H1 (cell line): ENCODE data around the gene TEX14.

Experiments
- ASH2L ChIP-seq: fragments of 200-600, 300-600 bp; sonication (generic); IDR thresholded peaks from one replicate; pipeline ENCODE4 v1.7.1; 2017; ENCODE audit warnings: low read length
- EZH2 ChIP-seq: fragments of 200-600 bp; sonication (generic); IDR thresholded peaks from 2 replicates; pipeline ENCODE4 v1.7.1; 2012; ENCODE audit warnings: low read depth, mild to moderate bottlenecking, moderate library complexity, low read length, inconsistent platforms; ENCODE audit not compliant: severe bottlenecking
- GABPA ChIP-seq: IDR thresholded peaks from 2 replicates; pipeline ENCODE4 v1.6.1; 2011; ENCODE audit warnings: mild to moderate bottlenecking, low read length, moderate library complexity, borderline replicate concordance; ENCODE audit not compliant: insufficient read depth
- POLR2A ChIP-seq, 2 experiments: IDR thresholded peaks; 1 replicate in 1 of 2; 2 replicates in 1 of 2; pipeline ENCODE4 v1.6.1; 2011; ENCODE audit warnings: low read depth in 2 of 2, low read length in 2 of 2, mild to moderate bottlenecking in 2 of 2; ENCODE audit errors: control extremely low read depth in 1 of 2
- POLR2AphosphoS5 ChIP-seq: IDR thresholded peaks from 2 replicates; pipeline ENCODE4 v1.6.1; 2011; ENCODE audit warnings: low read depth, low read length
- SIN3A ChIP-seq, 2 experiments: IDR thresholded peaks in 1 of 2; conservative IDR thresholded peaks in 1 of 2; 2 replicates each; pipeline ENCODE4 v1.6.1; 2011 to 2012; ENCODE audit warnings: low read length in 2 of 2, improper control_type of control experiment in 1 of 2, low read depth in 1 of 2, mild to moderate bottlenecking in 1 of 2
- SP2 ChIP-seq: IDR thresholded peaks from 2 replicates; pipeline ENCODE4 v1.6.1; 2012; ENCODE audit warnings: mild to moderate bottlenecking, low read length, inconsistent platforms
- TF ChIP-seq, protein P1 (sequence below), 3 experiments: IDR thresholded peaks; 1 replicate in 2 of 3; 2 replicates in 1 of 3; pipeline versions ENCODE4 v1.5.1 to v1.6.1; 2011; ENCODE audit warnings: low read length in 3 of 3, mild to moderate bottlenecking in 3 of 3, inconsistent platforms in 2 of 3, low read depth in 1 of 3, moderate library complexity in 1 of 3; ENCODE audit not compliant: insufficient read depth in 1 of 3; ENCODE audit errors: control extremely low read depth in 1 of 3
- TF ChIP-seq, protein P2 (sequence below): IDR thresholded peaks from 2 replicates; pipeline ENCODE4 v1.6.1; 2011; ENCODE audit warnings: low read length, improper control_type of control experiment

DNA sequence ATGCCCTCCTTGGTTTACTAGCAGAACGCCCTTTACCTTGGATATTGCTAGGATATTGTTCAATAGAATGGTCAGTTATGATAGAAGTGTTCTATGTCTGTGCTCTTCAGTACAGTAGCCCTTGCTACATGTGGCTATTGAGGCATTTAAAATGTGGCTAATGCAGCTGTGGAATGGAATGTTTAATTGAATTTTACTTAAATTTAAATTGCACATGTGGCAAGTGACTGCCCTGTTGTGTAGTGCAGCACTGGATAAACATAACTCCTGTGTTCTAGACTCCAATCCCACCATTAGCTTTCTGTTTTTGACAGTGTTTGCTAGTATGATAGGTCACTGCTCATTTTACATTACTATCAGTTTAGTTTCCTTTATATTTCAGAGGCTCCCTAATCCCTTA lies 30.4 kb upstream of the TEX14 start:
- TF ChIP-seq, protein P1, sequence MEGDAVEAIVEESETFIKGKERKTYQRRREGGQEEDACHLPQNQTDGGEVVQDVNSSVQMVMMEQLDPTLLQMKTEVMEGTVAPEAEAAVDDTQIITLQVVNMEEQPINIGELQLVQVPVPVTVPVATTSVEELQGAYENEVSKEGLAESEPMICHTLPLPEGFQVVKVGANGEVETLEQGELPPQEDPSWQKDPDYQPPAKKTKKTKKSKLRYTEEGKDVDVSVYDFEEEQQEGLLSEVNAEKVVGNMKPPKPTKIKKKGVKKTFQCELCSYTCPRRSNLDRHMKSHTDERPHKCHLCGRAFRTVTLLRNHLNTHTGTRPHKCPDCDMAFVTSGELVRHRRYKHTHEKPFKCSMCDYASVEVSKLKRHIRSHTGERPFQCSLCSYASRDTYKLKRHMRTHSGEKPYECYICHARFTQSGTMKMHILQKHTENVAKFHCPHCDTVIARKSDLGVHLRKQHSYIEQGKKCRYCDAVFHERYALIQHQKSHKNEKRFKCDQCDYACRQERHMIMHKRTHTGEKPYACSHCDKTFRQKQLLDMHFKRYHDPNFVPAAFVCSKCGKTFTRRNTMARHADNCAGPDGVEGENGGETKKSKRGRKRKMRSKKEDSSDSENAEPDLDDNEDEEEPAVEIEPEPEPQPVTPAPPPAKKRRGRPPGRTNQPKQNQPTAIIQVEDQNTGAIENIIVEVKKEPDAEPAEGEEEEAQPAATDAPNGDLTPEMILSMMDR (IDR thresholded peaks at IDR 0.05; ENCODE audit: control extremely low read depth in 1 of 3, insufficient read depth in 1 of 3, low read depth in 1 of 3, low read length in 3 of 3): no peak
- TF ChIP-seq ASH2L: no peak
- TF ChIP-seq POLR2A (IDR thresholded peaks at IDR 0.05; ENCODE audit: control extremely low read depth in 1 of 2, low read depth in 2 of 2, low read length in 2 of 2): no peak
- TF ChIP-seq, protein P2, sequence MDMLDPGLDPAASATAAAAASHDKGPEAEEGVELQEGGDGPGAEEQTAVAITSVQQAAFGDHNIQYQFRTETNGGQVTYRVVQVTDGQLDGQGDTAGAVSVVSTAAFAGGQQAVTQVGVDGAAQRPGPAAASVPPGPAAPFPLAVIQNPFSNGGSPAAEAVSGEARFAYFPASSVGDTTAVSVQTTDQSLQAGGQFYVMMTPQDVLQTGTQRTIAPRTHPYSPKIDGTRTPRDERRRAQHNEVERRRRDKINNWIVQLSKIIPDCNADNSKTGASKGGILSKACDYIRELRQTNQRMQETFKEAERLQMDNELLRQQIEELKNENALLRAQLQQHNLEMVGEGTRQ: no peak
- no peak for TF ChIP-seq EZH2
- no peak for TF ChIP-seq GABPA
- TF ChIP-seq SIN3A (conservative IDR thresholded peaks at IDR 0.05 in 1 of 2, IDR thresholded peaks at IDR 0.05 in 1 of 2; ENCODE audit: low read depth in 1 of 2, low read length in 2 of 2): no peak
- TF ChIP-seq POLR2AphosphoS5: no peak
- no peak for TF ChIP-seq SP2
